ENCODE results near the gene NIT1. TPM values are rescaled to one million over a fixed set of nuclear protein-coding genes. Genes with fewer than 3 reads are reported as not detected.
A peak's percentile ranks its signal among the peaks of the same experiment; 100 is the strongest.
"Not testable (repeated sequence)": the region's sequence is repeated elsewhere in the genome, so short reads cannot be mapped to it uniquely, and the experiment has no call there.

NIT1 gene
- total and polyA plus RNA-seq, 8 donors, result 8.8 to 77.9 (median 24.1) TPM

GRCh38 chr1:161115132-161115711 is 2.7 kb upstream of the NIT1 start:
- peaks cover 4 to 13% (median 9%) of the 10 kb centered on the region in 4 donors for H3K36me3 ChIP-seq
- intact Hi-C loops (cut with DNase I; ENCODE audit: low total_unique reads), result no loop called here
- no peak overlapping the region for H3K4me3 ChIP-seq
- H3K27ac ChIP-seq, result no peak overlapping the region
- H3K4me1 ChIP-seq, result peaks cover 43 to 79% (median 62%) of the 10 kb centered on the region in 4 donors
- no peak for TF ChIP-seq CTCF (IDR thresholded peaks at IDR 0.05)
- no peak for TF ChIP-seq POLR2A (IDR thresholded peaks at IDR 0.05)
- no peak for TF ChIP-seq EP300 (IDR thresholded peaks at IDR 0.05)
- no peak for TF ChIP-seq POLR2AphosphoS5 (IDR thresholded peaks at IDR 0.05)
- no peaks in the 10 kb centered on the region for H3K9me3 ChIP-seq
- DNase-seq, result no peak
- no peaks in the 10 kb centered on the region for H3K27me3 ChIP-seq
- WGBS, 5 donors, result 85 to 93% (median 88%) methylated on average over 12 of the region's 12 CpGs

DNA sequence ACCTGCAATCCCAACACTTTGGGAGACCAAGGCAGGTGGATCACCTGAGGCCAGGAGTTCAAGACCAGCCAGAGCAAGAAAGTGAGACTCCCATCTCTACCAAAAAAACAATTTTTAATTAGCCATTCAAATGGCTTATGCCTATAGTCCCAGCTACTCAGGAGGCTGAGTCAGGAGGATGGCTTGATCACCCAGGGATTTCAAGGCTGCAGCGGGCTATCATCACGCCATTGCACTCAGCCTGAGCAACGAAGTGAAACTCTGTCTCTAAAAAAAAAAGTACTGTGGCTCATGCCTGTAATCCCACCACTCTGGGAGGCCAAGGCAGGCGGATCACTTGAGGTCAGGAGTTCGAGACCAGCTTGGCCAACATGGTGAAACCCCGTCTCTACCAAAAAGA is 1.9 kb upstream of the NIT1 start:
- intact Hi-C loops (cut with DNase I; ENCODE audit: low total_unique reads); H3K27ac ChIP-seq; DNase-seq; H3K27me3 ChIP-seq; H3K9me3 ChIP-seq: not testable (repeated sequence)
- peak overlapping the region in 2 of 4 donors; percentile 95 to 100 for H3K4me3 ChIP-seq
- peaks cover 45 to 86% (median 67%) of the 10 kb centered on the region in 4 donors for H3K4me1 ChIP-seq
- WGBS, 5 donors, result 87 to 95% (median 91%) methylated on average over 6 of the region's 6 CpGs
- H3K36me3 ChIP-seq, result peaks cover 11 to 18% (median 15%) of the 10 kb centered on the region in 4 donors

GRCh38 chr1:161119092-161119903 is 1.4 kb downstream of the NIT1 start:
- 25 to 38% (median 33%) methylated on average over 10 of the region's 10 CpGs for WGBS, 5 donors
- H3K36me3 ChIP-seq, result peaks cover 43 to 52% (median 48%) of the 10 kb centered on the region in 4 donors
- H3K9me3 ChIP-seq, result no peaks in the 10 kb centered on the region
- peak overlapping the region; percentile 75 to 100 (median 97) for H3K4me3 ChIP-seq
- peak overlapping the region; percentile 49 to 98 (median 96) for H3K27ac ChIP-seq
- H3K27me3 ChIP-seq, result no peaks in the 10 kb centered on the region
- TF ChIP-seq EP300 (IDR thresholded peaks at IDR 0.05) (no peak), CTCF (IDR thresholded peaks at IDR 0.05) (peak in 4 of 7 experiments; percentile 7 to 28 (median 14))
- DNase-seq, result peak; percentile 43 to 86
- intact Hi-C loops (cut with DNase I; ENCODE audit: low total_unique reads), result no loop called here
- peaks cover 41 to 71% (median 56%) of the 10 kb centered on the region in 4 donors for H3K4me1 ChIP-seq

GRCh38 chr1:161121042-161121650 is 3.2 kb downstream of the NIT1 start:
- TF ChIP-seq CTCF (IDR thresholded peaks at IDR 0.05), result no peak
- no peak for TF ChIP-seq EP300 (IDR thresholded peaks at IDR 0.05)
- TF ChIP-seq POLR2AphosphoS5 (IDR thresholded peaks at IDR 0.05), result no peak
- no peak for TF ChIP-seq POLR2A (IDR thresholded peaks at IDR 0.05)
- WGBS, 5 donors, result 88 to 98% (median 95%) methylated on average over 3 of the region's 3 CpGs
- no peak for DNase-seq
- intact Hi-C loops (cut with DNase I; ENCODE audit: low total_unique reads), result no loop called here
- Histone ChIP-seq H3K9me3 (no peaks in the 10 kb centered on the region), H3K4me1 (peaks cover 28 to 52% (median 41%) of the 10 kb centered on the region in 4 donors), H3K36me3 (peaks cover 57 to 65% (median 64%) of the 10 kb centered on the region in 4 donors), H3K27ac (peak overlapping the region in 2 of 5 donors; percentile 10 to 96), H3K4me3 (no peak overlapping the region), H3K27me3 (no peaks in the 10 kb centered on the region)
